ENCODE measurements around the gene LRP5. TPM values are rescaled to one million over a fixed set of nuclear protein-coding genes. Genes with fewer than 3 reads are reported as not detected.

The LRP5 gene
- total and polyA plus RNA-seq, 9 donors = 3.1 to 63.8 (median 47.2) TPM

DNA sequence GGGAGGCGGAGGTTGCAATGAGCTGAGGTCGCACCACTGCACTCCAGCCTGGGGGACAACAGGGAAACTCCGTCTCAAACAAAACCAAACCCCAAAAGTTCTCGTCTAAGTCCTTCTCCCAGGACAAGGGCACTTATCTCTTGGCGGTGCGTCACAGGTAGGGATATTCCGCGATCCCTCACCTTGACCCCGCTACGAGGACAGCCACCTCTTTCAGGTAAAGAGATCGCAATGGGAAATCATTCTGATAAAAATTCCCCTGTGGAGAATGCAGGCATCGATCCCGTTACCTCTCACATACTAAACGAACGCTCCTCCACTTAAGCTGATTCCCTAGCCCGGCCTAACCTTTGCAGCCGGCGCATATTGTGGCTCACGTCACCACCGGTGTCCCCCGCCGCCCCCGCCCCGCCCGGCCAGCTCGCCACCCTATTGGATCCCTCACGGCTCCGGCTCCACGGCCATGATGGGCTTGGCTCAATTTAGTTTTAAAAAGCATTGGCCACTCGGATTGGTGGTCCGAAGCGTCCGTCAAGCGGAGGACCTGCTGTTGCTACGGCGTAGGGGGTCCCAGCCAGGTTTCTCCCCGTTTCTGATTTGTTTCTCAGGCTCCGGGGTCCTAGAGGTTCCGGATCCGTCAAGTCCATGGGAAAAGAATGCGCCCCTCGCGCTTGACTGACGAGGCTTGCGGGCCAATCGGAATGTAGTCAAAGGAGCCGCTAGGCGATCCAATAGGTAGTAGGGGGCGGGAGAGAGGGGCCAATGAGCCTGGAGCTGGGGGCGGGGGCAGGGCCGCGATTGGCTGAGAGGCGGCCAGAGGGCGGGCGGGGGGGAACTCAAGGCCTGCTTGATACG lies 147.7 kb downstream of the LRP5 start:
- Histone ChIP-seq H3K4me1 (ENCODE audit: insufficient read depth) (peaks cover 12% of the 10 kb centered on the region), H3K27me3 (no peaks in the 10 kb centered on the region), H3K4me3 (peak overlapping the region; percentile 99), H3K36me3 (no peaks in the 10 kb centered on the region), H3K9me3 (no peaks in the 10 kb centered on the region), H3K27ac (peak overlapping the region; percentile 83 to 95)
- WGBS, 3 donors = 4% methylated on average over 41 to 56 of the region's 56 CpGs
- TF ChIP-seq POLR2A (IDR thresholded peaks at IDR 0.05) = no peak
- peak; percentile 39 for TF ChIP-seq EP300 (IDR thresholded peaks at IDR 0.05)
- TF ChIP-seq, protein P1, sequence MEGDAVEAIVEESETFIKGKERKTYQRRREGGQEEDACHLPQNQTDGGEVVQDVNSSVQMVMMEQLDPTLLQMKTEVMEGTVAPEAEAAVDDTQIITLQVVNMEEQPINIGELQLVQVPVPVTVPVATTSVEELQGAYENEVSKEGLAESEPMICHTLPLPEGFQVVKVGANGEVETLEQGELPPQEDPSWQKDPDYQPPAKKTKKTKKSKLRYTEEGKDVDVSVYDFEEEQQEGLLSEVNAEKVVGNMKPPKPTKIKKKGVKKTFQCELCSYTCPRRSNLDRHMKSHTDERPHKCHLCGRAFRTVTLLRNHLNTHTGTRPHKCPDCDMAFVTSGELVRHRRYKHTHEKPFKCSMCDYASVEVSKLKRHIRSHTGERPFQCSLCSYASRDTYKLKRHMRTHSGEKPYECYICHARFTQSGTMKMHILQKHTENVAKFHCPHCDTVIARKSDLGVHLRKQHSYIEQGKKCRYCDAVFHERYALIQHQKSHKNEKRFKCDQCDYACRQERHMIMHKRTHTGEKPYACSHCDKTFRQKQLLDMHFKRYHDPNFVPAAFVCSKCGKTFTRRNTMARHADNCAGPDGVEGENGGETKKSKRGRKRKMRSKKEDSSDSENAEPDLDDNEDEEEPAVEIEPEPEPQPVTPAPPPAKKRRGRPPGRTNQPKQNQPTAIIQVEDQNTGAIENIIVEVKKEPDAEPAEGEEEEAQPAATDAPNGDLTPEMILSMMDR (IDR thresholded peaks at IDR 0.05) = peak in 1 of 3 donors; percentile 40
- peak; percentile 98 to 99 (median 98) for DNase-seq
- intact Hi-C loops (cut with DNase I) = loop anchor here in 3 of 4 donors (10.0 kb wide), 3 partner anchors 55 to 435 kb away; no protein-coding TSS in a partner anchor

DNA sequence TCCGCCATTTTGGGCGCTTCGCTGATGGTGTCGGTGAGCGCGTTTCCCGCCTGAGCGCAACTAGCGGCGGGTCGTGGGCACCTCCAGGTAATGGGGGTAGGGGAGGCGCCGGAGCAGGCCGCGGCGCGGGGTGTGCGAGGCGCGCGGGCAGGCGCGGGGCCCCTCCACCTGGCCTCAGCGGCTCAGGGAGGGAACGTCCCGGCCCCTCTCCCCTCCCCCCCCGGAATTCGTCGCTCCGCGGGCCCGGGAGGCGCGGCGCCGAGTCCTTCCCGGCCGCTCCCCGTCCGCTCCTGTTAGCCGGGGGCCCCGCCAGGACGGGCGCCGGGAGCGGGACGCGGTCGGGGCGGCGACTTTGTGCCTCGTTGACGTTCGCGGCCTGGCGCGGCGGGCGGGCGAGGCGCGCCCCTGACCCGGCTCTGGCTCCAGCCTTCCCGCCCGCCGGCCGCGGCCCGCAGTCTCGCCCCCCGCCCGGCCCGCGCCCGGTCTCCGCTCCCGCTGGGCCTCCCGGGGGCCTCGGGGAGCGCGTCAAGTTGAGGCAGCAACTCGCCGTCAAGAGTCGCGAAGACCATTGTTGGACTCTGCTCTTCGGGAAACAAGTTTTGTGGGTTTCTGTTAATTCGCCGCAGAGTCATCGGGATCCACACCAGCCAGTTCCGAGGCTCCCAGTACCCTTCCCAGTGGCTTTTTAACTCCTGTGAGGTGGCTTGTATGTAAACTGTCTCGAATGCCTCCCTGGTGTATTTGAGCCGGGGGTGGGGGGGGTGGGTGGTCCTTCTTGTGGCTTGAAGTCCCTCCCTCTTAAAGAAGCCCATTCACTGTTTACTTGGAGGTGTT lies 148.6 kb downstream of the LRP5 start, which contains the start of gene PPP6R3:
PPP6R3 (plus strand) TSS at position 12 of the 834 bp plus-strand sequence. CDS start 76,913 bp downstream, outside the sequence.
- Histone ChIP-seq H3K9me3 (no peaks in the 10 kb centered on the region), H3K4me1 (ENCODE audit: insufficient read depth) (peaks cover 18% of the 10 kb centered on the region), H3K27ac (peak within 1 kb of the TSS; percentile 83 to 95), H3K36me3 (no peaks in the 10 kb centered on the region), H3K27me3 (no peaks in the 10 kb centered on the region), H3K4me3 (peak within 1 kb of the TSS; percentile 99)
- intact Hi-C loops (cut with DNase I) = loop anchor here in 1 of 4 donors (10.0 kb wide), 1 partner anchor 54 kb away; no protein-coding TSS in a partner anchor
- 0 to 1% (median 0%) methylated on average over 62 to 89 of the region's 92 CpGs for WGBS, 3 donors
- TF ChIP-seq, protein P1 (IDR thresholded peaks at IDR 0.05) = peak in 2 of 3 donors; percentile 21 to 29
- TF ChIP-seq POLR2A (IDR thresholded peaks at IDR 0.05) (peak; percentile 82), EP300 (IDR thresholded peaks at IDR 0.05) (no peak)
- no peak for DNase-seq

DNA sequence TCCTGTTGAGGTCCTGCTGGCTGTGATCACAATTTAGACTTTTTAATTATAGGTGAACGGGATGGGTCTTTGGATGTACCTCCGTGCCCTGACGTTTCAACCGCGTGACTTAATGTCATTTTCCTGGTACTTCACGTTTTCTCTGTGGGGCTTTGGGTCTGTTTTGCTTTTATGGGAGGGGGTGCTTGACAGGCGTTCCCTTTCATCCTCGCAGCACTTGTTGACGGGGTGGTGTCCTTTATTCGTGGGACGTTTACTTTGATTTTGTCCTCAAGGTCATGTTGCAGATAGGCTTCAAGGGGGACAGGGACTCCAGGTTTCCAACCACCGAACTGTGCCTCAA lies 149.2 kb downstream of the LRP5 start:
- DNase-seq = no peak
- H3K9me3 ChIP-seq = no peaks in the 10 kb centered on the region
- H3K4me1 ChIP-seq (ENCODE audit: insufficient read depth) = peaks cover 19% of the 10 kb centered on the region
- H3K27ac ChIP-seq = no peak overlapping the region
- WGBS, 3 donors = 1 to 2% (median 1%) methylated on average over 12 of the region's 12 CpGs
- TF ChIP-seq POLR2A (IDR thresholded peaks at IDR 0.05) = no peak
- TF ChIP-seq, protein P1 (IDR thresholded peaks at IDR 0.05) = no peak
- TF ChIP-seq EP300 (IDR thresholded peaks at IDR 0.05) = no peak
- H3K27me3 ChIP-seq = no peaks in the 10 kb centered on the region
- H3K36me3 ChIP-seq = no peaks in the 10 kb centered on the region
- intact Hi-C loops (cut with DNase I) = loop anchor here in 1 of 4 donors (10.0 kb wide), 1 partner anchor 53 kb away; no protein-coding TSS in a partner anchor
- H3K4me3 ChIP-seq = peak overlapping the region; percentile 99

DNA sequence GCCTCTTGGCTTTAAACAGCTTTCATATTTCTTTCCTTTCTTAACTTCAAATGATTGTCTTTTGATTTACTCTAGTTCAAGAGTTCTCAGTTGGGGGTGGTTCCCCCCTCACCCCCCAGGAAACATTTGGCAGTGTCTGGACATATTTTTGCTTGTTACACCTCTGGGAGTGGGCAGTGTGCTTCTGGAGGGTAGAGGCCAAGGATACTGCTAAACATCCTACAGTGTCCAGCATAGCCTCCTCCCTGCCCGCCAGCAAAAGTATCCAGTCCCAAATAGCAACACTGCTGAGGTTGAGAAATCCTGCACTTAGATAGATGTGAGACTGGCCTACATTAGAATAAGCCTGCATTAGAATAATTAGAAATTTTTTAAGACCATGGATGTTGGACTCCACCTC lies 151.3 kb downstream of the LRP5 start:
- no peak overlapping the region for H3K27ac ChIP-seq
- H3K4me1 ChIP-seq (ENCODE audit: insufficient read depth) = peaks cover 26% of the 10 kb centered on the region
- intact Hi-C loops (cut with DNase I) = loop anchor here in 1 of 4 donors (10.0 kb wide), 1 partner anchor 51 kb away; no protein-coding TSS in a partner anchor
- no peaks in the 10 kb centered on the region for H3K9me3 ChIP-seq
- H3K4me3 ChIP-seq = no peak overlapping the region
- no peaks in the 10 kb centered on the region for H3K27me3 ChIP-seq
- H3K36me3 ChIP-seq = no peaks in the 10 kb centered on the region
- DNase-seq = peak in 2 of 5 donors; percentile 56 to 67
- 8 to 23% (median 9%) methylated on average over 1 of the region's 1 CpG for WGBS, 3 donors
- TF ChIP-seq POLR2A (IDR thresholded peaks at IDR 0.05) = no peak
- no peak for TF ChIP-seq EP300 (IDR thresholded peaks at IDR 0.05)
- TF ChIP-seq, protein P1 (IDR thresholded peaks at IDR 0.05) = no peak

Data from ovary (tissue), 9 donors.